Astrocyte (in vitro differentiated cells and primary cell): Measurements from ENCODE around the gene SND1.

Experiments used
- CTCF ChIP-seq: IDR thresholded peaks from 2 replicates; pipeline ENCODE4 v1.5.1; 2011; ENCODE audit warnings: low read depth, mild to moderate bottlenecking, inconsistent platforms, low read length, moderate library complexity; ENCODE audit not compliant: insufficient read depth
- EZH2 ChIP-seq: IDR thresholded peaks from 2 replicates; pipeline ENCODE4 v1.6.1; 2012; ENCODE audit warnings: mild to moderate bottlenecking, low read length, inconsistent platforms; ENCODE audit not compliant: insufficient read depth

- TF ChIP-seq CTCF (no peak), EZH2 (no peak)
Measured at GRCh38 chr7:128044064-128044463, 392.1 kb downstream of the SND1 start.
